AG04449 (cell line): ENCODE measurements around the gene ESPNL.
"Not testable (repeated sequence)": the region's sequence is repeated elsewhere in the genome, so short reads cannot be mapped to it uniquely, and the experiment has no call there.

Experiments
- CTCF ChIA-PET: fragments of 350-600 bp; formaldehyde crosslinking; extraction: SDS; loops from one replicate; lab custom pipeline; 2021; ENCODE audit warnings: antibody characterized with exemption; lab: Yijun Ruan, JAX
- POLR2A ChIA-PET: fragments of 400-600, 350-600 bp; formaldehyde crosslinking; extraction: SDS; loops from one replicate; lab custom pipeline; 2020; ENCODE audit warnings: antibody characterized with exemption, inconsistent platforms; lab: Yijun Ruan, JAX
- DNase-seq: peaks from one replicate; pipeline ENCODE4 v3.0.0-alpha.2; 2010; ENCODE audit warnings: low read depth, low spot score
- H3K4me3 ChIP-seq: 2 replicates; pipeline ENCODE4 v1.5.1; 2011; ENCODE audit warnings: low read depth, mild to moderate bottlenecking, control low read depth, low read length
- TF ChIP-seq, protein P1 (sequence below): IDR thresholded peaks from one replicate; pipeline ENCODE4 v1.5.1; 2011; ENCODE audit warnings: mild to moderate bottlenecking, moderate library complexity, low read length, control low read depth, inconsistent platforms; ENCODE audit not compliant: insufficient read depth; ENCODE audit errors: missing control alignments

The ESPNL gene

DNA sequence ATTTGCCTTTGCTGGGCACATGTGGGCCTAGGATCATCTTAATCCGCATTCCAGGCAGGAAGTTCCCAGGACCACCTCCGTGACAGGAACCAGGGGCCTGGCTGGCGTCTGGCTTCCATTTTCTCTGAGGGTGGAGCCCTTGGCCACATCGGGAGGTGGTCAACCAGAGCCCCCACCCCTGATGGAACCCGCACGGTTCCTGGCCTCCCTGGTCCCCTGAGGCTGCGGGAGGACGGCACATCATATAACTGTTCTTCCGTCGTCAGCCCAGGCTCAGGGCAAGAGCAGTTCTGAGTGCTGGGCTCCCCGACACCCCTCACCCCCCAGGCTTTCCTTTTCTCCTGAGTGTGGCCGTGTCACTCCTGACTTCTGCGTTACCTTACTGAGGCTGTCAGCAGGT is 13.5 kb downstream of the ESPNL start:
- no peak for DNase-seq
- no peak overlapping the region for H3K4me3 ChIP-seq
- POLR2A ChIA-PET = no interaction called here
- TF ChIP-seq, protein P1, sequence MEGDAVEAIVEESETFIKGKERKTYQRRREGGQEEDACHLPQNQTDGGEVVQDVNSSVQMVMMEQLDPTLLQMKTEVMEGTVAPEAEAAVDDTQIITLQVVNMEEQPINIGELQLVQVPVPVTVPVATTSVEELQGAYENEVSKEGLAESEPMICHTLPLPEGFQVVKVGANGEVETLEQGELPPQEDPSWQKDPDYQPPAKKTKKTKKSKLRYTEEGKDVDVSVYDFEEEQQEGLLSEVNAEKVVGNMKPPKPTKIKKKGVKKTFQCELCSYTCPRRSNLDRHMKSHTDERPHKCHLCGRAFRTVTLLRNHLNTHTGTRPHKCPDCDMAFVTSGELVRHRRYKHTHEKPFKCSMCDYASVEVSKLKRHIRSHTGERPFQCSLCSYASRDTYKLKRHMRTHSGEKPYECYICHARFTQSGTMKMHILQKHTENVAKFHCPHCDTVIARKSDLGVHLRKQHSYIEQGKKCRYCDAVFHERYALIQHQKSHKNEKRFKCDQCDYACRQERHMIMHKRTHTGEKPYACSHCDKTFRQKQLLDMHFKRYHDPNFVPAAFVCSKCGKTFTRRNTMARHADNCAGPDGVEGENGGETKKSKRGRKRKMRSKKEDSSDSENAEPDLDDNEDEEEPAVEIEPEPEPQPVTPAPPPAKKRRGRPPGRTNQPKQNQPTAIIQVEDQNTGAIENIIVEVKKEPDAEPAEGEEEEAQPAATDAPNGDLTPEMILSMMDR = no peak
- CTCF ChIA-PET = no interaction called here

DNA sequence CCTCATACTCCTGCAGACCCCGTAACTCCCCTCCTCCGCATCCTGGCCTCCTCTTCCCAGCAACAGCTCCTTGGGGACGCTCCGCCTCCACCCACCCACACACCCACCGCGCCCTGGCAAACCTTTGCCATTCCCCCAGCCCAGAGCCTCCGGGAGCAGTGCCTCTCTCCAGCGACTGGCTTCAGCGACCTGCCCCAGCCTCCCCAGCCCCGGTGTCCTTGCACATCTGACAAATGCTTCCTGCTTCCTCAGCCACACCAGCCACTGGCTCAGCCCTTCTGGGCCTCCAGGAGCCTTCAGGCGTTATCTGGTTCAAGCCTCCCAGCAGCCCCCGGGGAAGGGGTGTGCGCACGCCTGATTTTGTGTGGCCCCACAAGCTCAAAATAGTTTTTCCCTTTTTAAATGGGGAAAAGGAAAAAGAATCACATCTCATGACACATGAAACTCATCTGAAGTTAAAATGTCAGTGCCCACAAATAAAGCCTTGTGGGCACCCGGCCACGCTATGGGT is 14.2 kb downstream of the ESPNL start:
- DNase-seq = no peak
- no peak overlapping the region for H3K4me3 ChIP-seq
- ChIA-PET CTCF (no interaction called here), POLR2A (no interaction called here)
- TF ChIP-seq, protein P1 = no peak

DNA sequence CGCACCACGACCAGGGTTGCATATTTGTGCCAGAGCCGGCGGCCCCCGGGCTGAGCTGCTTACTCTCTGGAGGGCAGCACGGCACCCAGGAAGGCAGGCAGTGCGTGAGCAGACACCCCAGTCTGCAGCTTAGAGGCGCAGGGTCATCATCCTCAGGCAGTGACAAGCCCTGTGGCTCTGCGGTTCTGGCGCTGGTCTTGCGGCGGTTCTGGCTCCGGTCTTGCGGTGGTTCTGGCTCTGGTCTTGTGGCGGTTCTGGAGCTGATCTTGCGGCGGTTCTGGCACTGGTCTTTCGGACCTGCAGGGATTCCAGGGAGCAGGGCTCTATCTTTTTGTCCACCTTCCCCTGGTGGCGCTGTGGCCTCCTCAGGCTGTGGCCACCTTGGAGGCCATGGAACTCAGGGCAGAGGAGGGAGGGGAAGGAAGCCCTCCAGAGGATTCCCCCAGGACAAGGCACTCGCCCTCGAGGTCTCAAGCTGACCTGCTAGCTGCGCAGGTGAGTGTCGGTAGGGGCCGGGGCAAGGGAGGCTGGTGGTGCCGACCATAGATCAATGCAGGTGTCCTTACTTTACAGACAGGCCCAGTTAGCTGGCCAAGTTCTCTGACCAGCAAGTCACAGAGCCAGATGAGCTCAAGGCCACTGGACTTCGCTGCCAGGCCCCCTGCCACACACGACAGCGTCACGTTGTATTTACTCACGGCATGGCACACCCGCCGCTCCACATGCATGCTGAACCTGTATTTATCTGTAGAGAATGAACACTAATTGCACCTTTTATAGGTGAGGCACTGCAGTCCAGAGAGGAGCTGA is 14.9 kb downstream of the ESPNL start:
- H3K4me3 ChIP-seq = no peak overlapping the region
- ChIA-PET POLR2A (no interaction called here), CTCF (no interaction called here)
- no peak for DNase-seq
- TF ChIP-seq, protein P1 = no peak

DNA sequence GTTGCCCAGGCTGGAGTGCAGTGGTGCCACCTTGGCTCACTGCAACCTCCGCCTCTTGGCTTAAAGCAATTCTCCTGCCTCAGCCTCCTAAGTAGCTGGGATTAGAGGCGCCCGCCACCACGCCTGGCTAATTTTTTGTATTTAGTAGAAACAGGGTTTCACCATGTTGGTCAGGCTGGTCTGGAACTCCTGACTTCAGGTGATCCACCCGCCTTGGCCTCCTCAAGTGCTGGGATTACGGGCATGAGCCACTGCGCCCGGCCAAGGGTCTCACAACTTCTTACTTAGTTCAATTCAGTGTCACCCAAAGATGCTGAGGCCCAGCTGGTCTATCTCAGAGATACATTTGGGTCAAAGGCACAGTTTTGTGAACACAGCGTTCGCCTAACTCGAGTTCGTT is 15.6 kb downstream of the ESPNL start:
- CTCF ChIA-PET, POLR2A ChIA-PET, DNase-seq, H3K4me3 ChIP-seq: not testable (repeated sequence)

DNA sequence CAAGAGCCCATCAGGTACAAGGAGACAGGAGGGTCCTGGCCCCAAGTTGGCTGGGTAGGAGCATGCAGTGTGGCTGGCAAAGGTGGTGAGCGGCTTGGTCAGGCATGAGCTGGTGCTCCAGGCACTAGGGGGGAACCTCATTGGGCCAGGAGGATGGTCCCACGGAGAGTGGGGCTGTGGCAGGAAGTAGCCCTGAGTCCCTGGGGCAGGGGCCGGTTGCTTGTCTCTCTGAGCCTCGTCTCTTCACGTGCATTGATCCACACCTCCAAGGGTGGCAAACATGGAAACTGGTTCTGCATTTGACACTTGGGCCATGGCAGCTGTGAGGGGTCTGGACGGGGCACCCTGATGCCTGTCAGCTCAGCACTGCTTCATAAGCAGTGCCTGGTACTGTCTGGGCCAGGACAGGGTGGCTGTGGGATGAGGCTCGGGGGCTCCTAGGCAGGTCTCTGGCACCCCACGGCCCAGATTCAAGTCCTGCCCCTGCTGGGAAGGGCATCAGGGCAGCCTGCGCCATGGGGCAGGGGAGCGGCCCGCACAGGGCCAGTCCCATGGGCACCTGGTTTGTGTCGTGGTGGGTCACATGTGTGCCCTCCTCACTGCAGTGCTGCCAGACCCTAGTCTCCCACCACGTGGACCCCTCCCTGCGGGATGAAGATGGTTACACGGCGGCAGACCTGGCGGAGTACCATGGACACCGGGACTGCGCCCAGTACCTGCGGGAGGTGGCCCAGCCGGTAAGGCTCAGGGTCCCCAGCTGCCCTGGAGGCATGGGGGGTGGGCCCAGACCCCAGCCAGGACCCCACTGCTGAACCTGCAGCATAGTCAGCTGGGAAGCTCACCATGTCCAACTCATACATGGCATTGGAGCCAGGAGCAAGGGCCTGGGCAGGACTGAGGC is 16.4 kb downstream of the ESPNL start:
- CTCF ChIA-PET = no interaction called here
- POLR2A ChIA-PET = no interaction called here

More for the DNA sequence above, 16.4 kb downstream of the ESPNL start:
- no peak for DNase-seq
- TF ChIP-seq, protein P1 = no peak
- H3K4me3 ChIP-seq = no peak overlapping the region
